Mucosa of rectum (tissue), 2 donors: ENCODE results near the gene CBY2.
A peak's percentile ranks its signal among the peaks of the same experiment; 100 is the strongest.
"Not testable (repeated sequence)": the region's sequence is repeated elsewhere in the genome, so short reads cannot be mapped to it uniquely, and the experiment has no call there.

Experiments used
- H3K27ac ChIP-seq, 2 donors: one replicate each; pipeline ENCODE4 v1.7.0; 2013; ENCODE audit warnings: inconsistent platforms in 2 of 2, low read depth in 2 of 2, low read length in 2 of 2
- H3K27me3 ChIP-seq, 2 donors: one replicate each; pipeline ENCODE4 v1.7.0; 2013; ENCODE audit warnings: low read length in 2 of 2; ENCODE audit not compliant: control insufficient read depth in 2 of 2, insufficient read depth in 2 of 2
- H3K36me3 ChIP-seq, 2 donors: one replicate each; pipeline ENCODE4 v1.7.0; 2013; ENCODE audit warnings: low read length in 2 of 2; ENCODE audit not compliant: control insufficient read depth in 2 of 2, insufficient read depth in 2 of 2
- H3K4me1 ChIP-seq, 2 donors: one replicate each; pipeline ENCODE4 v1.7.0; 2013; ENCODE audit warnings: low read length in 2 of 2, mild to moderate bottlenecking in 1 of 2; ENCODE audit not compliant: control insufficient read depth in 2 of 2, insufficient read depth in 2 of 2
- H3K4me3 ChIP-seq, 2 donors: one replicate each; pipeline ENCODE4 v1.7.0; 2013; ENCODE audit warnings: low read length in 2 of 2
- H3K9ac ChIP-seq, 2 donors: one replicate each; pipeline ENCODE4 v1.7.0; 2013; ENCODE audit warnings: low read length in 2 of 2, low read depth in 1 of 2, mild to moderate bottlenecking in 1 of 2
- H3K9me3 ChIP-seq, 2 donors: one replicate each; pipeline ENCODE4 v1.7.0; 2013; ENCODE audit warnings: low read length in 2 of 2; ENCODE audit not compliant: control insufficient read depth in 2 of 2
- donor health status: healthy.
- donor health status: Normal muscosa, but diverticular disease.

The CBY2 gene

GRCh38 chr13:45702088-45702487 lies at the start of gene CBY2:
Gene CBY2, plus strand, starts transcription at chr13:45702320. Its CDS starts 71 bp downstream, at chr13:45702391.
- no peaks in the 10 kb centered on the region for H3K4me1 ChIP-seq
- H3K9me3 ChIP-seq = no peaks in the 10 kb centered on the region
- no peaks in the 10 kb centered on the region for H3K36me3 ChIP-seq
- no peak within 1 kb of the TSS for H3K9ac ChIP-seq
- H3K27me3 ChIP-seq = no peaks in the 10 kb centered on the region
- no peak within 1 kb of the TSS for H3K4me3 ChIP-seq
- peak within 1 kb of the TSS; percentile 2 to 39 for H3K27ac ChIP-seq

GRCh38 chr13:45654633-45655349 lies 47.3 kb upstream of the CBY2 start:
- no peak overlapping the region for H3K27ac ChIP-seq
- H3K36me3 ChIP-seq = no peaks in the 10 kb centered on the region
- H3K4me1 ChIP-seq = no peaks in the 10 kb centered on the region
- no peak overlapping the region for H3K9ac ChIP-seq
- H3K9me3 ChIP-seq = no peaks in the 10 kb centered on the region
- H3K4me3 ChIP-seq = no peak overlapping the region
- H3K27me3 ChIP-seq = no peaks in the 10 kb centered on the region

GRCh38 chr13:45658586-45659235 lies 43.4 kb upstream of the CBY2 start:
- no peaks in the 10 kb centered on the region for H3K36me3 ChIP-seq
- no peak overlapping the region for H3K9ac ChIP-seq
- no peak overlapping the region for H3K27ac ChIP-seq
- no peaks in the 10 kb centered on the region for H3K4me1 ChIP-seq
- H3K4me3 ChIP-seq = no peak overlapping the region
- H3K9me3 ChIP-seq = no peaks in the 10 kb centered on the region
- no peaks in the 10 kb centered on the region for H3K27me3 ChIP-seq

GRCh38 chr13:45659536-45659935 lies 42.6 kb upstream of the CBY2 start:
- no peaks in the 10 kb centered on the region for H3K9me3 ChIP-seq
- H3K27ac ChIP-seq = no peak overlapping the region
- no peaks in the 10 kb centered on the region for H3K4me1 ChIP-seq
- H3K9ac ChIP-seq = no peak overlapping the region
- no peak overlapping the region for H3K4me3 ChIP-seq
- H3K36me3 ChIP-seq = no peaks in the 10 kb centered on the region
- H3K27me3 ChIP-seq = no peaks in the 10 kb centered on the region

GRCh38 chr13:45660458-45660857 lies 41.7 kb upstream of the CBY2 start:
- H3K4me1 ChIP-seq, H3K9me3 ChIP-seq, H3K4me3 ChIP-seq, H3K36me3 ChIP-seq, H3K9ac ChIP-seq, H3K27me3 ChIP-seq, H3K27ac ChIP-seq: not testable (repeated sequence)

GRCh38 chr13:45662162-45662561 lies 40.0 kb upstream of the CBY2 start:
- H3K4me3 ChIP-seq = no peak overlapping the region
- H3K27ac ChIP-seq = no peak overlapping the region
- H3K27me3 ChIP-seq = no peaks in the 10 kb centered on the region
- H3K36me3 ChIP-seq = no peaks in the 10 kb centered on the region
- H3K9ac ChIP-seq = no peak overlapping the region
- no peaks in the 10 kb centered on the region for H3K4me1 ChIP-seq
- no peaks in the 10 kb centered on the region for H3K9me3 ChIP-seq

- not testable (repeated sequence) for H3K9me3 ChIP-seq, H3K9ac ChIP-seq, H3K4me1 ChIP-seq, H3K36me3 ChIP-seq, H3K4me3 ChIP-seq, H3K27ac ChIP-seq, H3K27me3 ChIP-seq
Measured at GRCh38 chr13:45662903-45663302, 39.2 kb upstream of the CBY2 start.

GRCh38 chr13:45669626-45670025 lies 32.5 kb upstream of the CBY2 start:
- not testable (repeated sequence) for H3K27me3 ChIP-seq, H3K4me1 ChIP-seq, H3K36me3 ChIP-seq, H3K9ac ChIP-seq, H3K27ac ChIP-seq, H3K9me3 ChIP-seq, H3K4me3 ChIP-seq

- Histone ChIP-seq H3K4me3 (no peak overlapping the region), H3K9me3 (no peaks in the 10 kb centered on the region), H3K36me3 (no peaks in the 10 kb centered on the region), H3K9ac (no peak overlapping the region), H3K4me1 (no peaks in the 10 kb centered on the region), H3K27ac (no peak overlapping the region), H3K27me3 (no peaks in the 10 kb centered on the region)
Measured at GRCh38 chr13:45670189-45670885, 31.8 kb upstream of the CBY2 start.

- H3K9ac ChIP-seq = no peak overlapping the region
- H3K4me1 ChIP-seq = no peaks in the 10 kb centered on the region
- no peaks in the 10 kb centered on the region for H3K36me3 ChIP-seq
- no peak overlapping the region for H3K4me3 ChIP-seq
- H3K27me3 ChIP-seq = no peaks in the 10 kb centered on the region
- no peak overlapping the region for H3K27ac ChIP-seq
- H3K9me3 ChIP-seq = no peaks in the 10 kb centered on the region
Measured at GRCh38 chr13:45674908-45675307, 27.2 kb upstream of the CBY2 start.
